ENCODE measurements around the gene HOMER1.

HOMER1 gene

GRCh38 chr5:79487251-79487650 is 26.7 kb downstream of the HOMER1 start:
- no peak for DNase-seq

DNA sequence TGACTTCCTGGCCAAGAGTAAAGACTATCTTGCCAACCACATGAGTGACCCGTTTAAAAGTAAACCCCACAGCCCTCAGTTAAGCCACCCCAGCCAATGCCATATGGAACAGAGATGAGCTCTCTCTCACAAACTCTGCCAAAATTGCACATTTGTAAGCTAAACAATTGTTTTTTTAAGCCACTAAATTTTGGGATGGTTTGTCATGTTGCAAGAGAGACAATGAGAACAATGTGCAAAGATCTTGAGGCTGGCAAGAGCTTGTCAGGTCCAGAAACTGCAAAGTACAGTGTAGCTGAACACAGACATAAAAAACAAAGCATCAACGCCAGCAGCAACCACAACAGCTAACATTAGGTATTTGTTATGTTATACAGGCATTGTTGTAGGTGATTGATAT is 27.8 kb downstream of the HOMER1 start:
- DNase-seq = no peak

DNA sequence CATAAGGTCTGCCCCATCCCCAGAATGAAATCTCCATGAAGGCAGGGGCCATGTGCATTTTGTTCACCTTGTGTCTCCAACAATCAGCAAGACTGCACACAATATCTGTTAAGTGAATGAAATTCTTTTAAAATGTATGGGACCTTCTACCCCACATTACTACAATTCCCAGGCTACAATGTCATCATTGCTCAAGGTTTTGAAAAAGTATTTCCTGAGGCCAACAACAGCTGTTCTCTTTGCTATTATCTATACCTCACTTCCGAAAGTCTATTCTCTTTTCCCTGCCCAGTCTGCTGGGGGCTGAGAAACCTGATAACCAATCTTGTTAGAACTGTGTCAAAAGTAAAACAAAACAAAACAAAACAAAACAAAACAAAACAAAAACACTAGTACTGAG is 29.2 kb downstream of the HOMER1 start:
- DNase-seq = no peak

DNA sequence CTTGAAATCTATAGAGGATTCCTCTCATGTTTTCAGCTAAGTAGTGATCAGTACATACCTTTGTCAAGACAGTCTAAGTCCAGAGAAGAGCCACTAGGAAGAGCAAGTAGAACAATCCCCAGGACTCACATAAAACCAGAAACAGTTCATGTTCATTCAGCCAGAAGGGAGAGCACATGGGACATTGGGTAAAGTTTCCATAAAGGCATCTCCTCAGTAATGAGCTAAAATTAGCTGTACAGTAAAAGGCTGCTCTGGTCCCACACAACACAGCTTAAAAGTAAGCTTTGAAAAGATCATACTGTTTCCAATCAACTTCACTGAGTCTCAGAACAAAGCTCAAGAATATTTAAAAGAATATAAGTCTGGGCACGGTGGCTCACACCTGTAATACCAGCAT is 32.4 kb downstream of the HOMER1 start:
- no peak for DNase-seq

DNA sequence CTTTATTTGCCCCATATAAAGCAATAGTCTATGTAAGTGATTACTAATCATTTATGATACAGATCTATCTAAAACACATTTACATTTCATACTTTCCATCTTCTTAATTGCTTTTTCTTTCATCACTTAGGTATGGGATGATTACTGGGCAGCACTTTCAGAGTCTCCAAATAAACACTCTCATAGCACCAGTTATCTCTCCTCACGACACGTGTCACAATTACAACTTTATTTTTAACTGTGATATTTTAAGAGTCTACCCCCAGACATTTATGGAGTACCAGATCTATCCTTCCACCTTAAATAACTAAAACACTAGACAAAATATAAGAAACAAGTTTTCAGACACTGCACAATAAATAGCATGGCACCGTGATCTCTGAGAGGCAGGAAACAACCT is 32.9 kb downstream of the HOMER1 start:
- no peak for DNase-seq

DNA sequence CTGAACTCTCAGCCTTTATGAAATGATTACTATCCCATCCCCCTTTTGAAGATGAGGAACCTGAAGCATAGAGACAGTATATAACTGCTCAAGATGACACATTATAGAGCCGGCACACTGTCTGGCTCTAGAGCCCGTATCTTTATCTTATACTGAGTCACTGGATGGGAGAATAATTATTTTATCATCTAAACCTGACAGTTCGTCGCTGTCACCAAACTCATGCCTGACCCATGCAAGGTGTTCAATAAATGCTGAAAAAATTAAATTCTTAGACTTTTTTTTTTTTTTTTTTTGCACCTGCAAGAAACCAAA is 38.8 kb downstream of the HOMER1 start:
- no peak for DNase-seq

DNA sequence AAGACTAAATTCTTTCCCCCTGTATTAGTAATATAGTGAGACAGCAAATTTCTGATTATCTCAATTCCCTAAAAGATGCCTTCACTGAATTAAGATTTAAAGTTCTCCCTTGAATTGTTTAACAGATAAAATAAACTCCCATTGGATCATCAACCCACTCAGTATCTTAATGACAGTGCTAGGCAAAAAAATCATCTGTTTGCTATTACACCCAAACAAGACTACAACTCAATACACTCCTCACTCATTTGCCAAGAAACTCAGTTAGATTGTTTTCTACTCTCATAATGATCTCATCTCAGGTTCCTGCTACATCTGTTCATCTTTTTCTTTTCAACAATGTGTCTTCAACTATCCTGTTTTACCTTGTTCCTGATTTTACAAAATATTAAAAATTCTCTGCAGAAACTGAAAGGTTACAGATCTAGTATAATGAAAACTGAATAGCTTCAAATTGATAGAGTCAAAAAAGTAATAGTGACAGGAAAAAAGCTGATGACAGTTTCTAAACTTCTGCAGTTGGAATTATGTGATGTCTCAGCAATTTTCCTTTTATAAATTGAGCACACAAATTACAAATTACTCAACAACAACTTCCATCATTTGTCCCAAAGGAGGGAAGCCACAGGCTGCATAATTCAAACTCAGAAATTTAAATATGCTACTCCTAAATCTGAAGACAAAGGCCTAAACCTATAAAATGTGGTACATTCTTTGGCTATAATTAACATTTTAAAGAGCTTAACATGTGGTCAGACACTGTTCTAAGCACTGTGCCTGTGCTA is 39.4 kb downstream of the HOMER1 start:
- DNase-seq = no peak

DNA sequence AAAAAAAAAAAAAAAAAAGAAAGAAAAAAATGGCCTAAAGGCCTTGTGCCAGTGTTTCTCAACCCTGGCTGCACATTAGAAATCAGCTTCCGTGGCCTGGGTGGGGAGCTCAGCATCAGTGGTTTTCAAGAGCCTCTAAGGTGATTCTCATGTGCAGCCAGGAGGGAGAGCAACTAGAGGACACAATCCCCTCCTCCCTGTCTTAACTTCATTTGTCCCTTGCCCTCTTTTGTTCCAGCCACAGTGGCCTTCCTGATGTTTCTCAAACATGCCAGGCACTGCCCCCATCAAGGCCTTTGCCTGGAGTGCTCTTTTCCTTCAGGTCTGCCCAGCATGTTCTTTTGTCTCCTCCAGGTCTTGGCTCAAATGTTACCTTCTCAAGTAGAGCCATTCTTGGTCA is 42.4 kb downstream of the HOMER1 start:
- no peak for DNase-seq

DNA sequence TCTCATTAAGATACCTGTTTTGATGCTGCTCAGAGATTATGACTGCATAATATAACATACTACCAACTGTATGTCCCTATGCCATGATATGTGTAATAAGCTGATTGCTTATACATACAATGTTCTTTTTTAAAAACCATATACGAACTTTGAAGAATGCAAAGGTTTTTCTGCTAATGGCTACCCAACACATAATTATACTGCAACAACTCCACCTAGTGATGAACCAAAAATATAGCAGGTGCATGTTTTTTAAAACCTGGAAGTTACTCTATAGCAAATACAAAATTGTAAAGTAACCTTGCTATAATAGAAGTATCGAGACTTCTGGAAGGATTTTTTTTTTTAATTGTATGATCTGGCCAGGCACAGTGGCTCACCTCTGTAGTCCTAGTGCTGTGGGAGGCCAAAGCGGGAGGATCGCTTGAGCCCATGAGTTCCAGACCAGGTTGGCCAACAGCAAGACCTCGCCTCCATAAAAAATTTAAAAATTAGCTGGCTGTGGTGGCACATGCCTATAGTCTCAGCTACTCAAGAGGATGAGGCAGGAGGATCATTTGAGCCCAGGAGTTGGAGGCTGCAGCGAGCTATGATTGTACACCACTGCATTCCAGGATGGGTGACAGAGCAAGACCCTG is 49.1 kb downstream of the HOMER1 start:
- DNase-seq = peak; percentile 8

DNA sequence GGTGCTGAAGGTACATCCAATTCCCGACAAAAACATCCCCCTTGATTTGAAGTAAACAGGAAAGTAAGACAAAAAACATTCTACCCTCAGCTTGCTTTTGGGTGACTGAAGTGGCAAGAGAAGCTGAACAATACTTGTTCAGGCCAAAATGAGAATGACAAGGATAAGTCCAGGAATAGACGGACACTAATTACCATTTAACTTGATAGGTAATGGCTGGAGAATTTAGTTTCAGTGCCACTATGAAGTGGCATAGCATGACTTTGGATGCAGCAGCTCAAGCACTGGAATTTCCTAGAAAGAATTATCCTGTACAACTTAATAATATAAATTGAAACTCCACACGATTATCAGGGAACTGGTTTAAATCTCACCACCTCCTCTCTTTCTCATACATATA is 49.7 kb downstream of the HOMER1 start:
- no peak for DNase-seq

DNA sequence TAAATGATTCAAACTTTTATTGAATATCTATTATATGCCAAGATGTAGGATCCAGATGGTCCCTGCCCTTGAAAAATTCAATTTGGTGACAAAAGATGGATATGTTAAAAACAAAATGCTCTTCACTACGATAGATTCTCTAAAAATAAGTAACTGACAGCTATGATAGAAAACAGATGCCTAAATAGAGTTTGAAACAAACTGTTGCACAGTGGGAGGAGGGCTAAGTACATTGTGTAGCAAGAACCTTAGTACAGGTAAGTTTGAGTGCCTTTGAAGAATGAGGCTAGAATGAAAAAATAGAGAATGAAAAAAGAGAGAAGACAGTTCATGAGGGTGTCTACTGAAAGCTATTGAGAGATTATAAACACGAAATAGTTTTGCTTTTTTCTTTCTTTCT is 54.3 kb downstream of the HOMER1 start:
- DNase-seq = no peak

GRCh38 chr5:79456890-79457583 is 56.9 kb downstream of the HOMER1 start:
- DNase-seq = no peak

DNA sequence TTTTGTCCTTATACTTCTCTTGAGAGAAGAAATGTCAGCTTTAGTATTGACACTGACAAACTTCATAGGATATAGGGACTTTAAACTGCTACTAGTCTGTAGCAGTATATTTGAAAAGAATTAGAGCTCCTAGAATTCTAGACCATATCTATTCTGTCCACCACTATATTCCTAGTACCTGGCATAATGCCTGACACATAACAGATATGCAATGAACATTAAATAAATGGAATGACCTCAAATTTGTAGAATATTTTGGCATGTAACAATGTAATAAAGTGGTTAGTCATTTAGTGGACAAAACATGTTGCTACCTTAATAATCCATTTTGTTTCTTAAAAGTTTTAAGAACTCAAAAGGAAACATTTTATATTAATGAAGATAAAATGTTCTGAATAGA is 57.5 kb downstream of the HOMER1 start:
- DNase-seq = no peak

GRCh38 chr5:79454043-79454442 is 59.9 kb downstream of the HOMER1 start:
- no peak for DNase-seq

DNA sequence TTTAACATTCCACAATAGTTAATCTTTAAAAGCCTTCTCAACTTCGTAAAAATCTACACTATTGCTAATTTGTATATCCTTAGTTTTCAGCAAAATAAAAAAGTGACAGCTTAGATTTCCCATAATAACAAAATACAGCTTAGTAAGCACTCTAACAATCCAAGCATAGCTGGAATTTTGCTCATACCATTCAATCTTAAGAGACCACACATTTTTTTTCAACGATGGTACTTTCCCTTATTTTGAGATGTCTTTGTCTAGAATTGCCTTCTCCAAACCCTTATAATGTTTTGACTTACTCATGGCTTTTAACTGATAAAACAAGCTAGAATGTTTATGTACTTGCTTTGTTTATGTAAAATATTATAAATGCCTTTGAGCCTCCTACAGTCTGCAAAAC is 65.6 kb downstream of the HOMER1 start:
- no peak for DNase-seq

DNA sequence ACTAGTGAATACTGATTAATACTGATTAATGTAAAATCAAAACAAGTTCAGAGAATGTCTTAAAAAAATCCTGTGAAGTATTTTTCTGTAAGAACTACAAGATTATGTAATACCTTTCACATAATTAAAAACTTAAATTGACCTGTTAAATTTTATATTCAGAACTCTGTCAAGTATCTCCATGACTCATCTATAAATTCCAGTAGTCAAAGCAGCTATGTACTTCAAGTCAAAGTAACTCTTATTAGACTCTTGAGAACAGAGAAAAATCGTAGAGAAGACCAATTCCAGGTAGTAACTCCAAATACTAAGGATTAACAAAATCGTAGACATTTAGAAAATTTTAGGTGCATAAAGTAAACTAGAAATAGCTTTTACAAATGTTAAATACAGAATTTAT is 77.1 kb downstream of the HOMER1 start:
- DNase-seq = no peak

GRCh38 chr5:79436224-79436623 is 77.7 kb downstream of the HOMER1 start:
- DNase-seq = no peak

GRCh38 chr5:79430196-79430595 is 83.7 kb downstream of the HOMER1 start:
- no peak for DNase-seq

DNA sequence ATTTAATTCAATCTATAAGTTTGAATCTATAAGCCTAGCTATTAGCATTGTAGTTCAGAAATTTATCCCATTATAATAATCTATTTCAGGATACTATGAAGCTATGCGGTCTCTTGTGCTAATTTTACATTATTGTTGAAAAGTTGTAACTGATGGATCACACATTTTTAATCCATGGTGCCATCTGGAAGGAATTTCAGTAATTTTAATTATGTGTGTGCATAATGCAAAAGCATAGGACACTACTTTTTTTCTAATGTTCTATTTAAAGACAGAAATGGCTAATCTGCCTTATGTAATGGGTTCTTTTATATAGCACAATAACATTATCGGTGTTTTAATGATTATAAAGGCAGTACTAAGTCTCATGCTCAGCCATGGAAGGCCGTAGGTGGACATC is 90.6 kb downstream of the HOMER1 start:
- DNase-seq = no peak

- DNase-seq = no peak
Observed at GRCh38 chr5:79420248-79420647, 93.7 kb downstream of the HOMER1 start.

- no peak for DNase-seq
Observed at GRCh38 chr5:79418276-79418675, 95.7 kb downstream of the HOMER1 start.

GRCh38 chr5:79417495-79417894 is 96.4 kb downstream of the HOMER1 start:
- no peak for DNase-seq

- no peak for DNase-seq
Observed at GRCh38 chr5:79416499-79416898, 97.4 kb downstream of the HOMER1 start.

DNA sequence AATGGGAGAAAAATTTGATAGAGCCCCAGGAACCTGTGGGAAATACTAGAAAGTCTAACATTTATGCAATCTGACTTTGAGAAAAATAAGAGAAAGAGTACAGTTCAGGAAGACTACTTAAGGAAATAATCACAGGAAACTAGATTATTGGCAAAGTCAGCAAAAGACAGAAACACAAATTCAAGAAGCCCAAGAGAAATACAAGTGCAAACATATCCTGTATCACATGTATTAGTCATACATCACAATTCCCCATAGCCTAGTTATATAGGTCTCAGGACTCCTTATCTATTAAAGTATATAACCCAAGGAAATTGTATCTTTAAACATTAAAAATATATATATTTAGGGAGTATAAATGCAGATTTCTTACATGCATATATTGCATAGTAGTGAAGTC is 100.8 kb downstream of the HOMER1 start:
- DNase-seq = no peak

DNA sequence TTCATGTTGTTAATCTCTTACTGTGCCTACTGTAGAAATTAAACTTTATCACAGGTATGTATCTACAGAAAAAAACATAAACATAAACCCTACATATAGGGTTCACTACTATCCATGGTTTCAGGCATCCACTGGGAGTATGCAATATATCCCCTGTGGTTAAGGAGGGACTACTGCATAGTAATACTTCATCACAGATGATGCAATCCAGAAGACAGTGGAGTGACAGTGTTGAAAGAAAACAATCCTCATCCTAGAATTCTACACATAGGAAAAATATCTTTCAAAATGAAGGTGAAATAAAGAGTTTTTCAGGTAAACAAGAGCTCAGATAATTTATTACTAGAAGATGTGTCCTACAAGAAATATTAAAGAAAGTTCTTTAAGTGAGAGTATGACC is 105.9 kb downstream of the HOMER1 start:
- no peak for DNase-seq
